ENCODE results near the gene CCL8.
"Not testable (repeated sequence)": the region's sequence is repeated elsewhere in the genome, so short reads cannot be mapped to it uniquely, and the experiment has no call there.

Gene CCL8

DNA sequence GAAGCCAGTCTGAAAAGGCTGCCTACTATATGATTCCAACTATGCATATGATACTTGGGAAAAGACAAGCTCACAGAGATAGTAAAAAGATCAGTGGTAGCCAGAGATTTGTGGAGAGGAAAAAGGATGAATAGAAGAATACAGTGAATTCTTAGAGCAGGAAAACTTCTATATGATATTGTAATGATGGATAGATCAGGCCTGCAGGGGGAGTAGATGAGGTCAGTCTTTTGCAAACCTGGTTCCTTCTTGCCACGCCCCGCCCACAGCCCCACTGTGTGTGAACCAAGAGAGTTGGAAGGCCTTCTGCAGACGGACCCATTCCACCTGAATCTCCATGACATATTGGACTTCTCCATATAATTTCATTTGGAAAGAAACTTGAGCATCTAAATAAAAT, 761 bp upstream of the CCL8 start:
- Histone ChIP-seq H4K20me1 (ENCODE audit: insufficient read depth, low read length, poor library complexity, severe bottlenecking) (no peaks in the 10 kb centered on the region), H3K36me3 (ENCODE audit: insufficient read depth, low read length) (no peaks in the 10 kb centered on the region), H3K4me2 (ENCODE audit: low read depth, low read length, poor library complexity, severe bottlenecking) (no peak overlapping the region), H3K9ac (ENCODE audit: low read depth, low read length, poor library complexity, severe bottlenecking) (no peak overlapping the region), H3F3A (ENCODE audit: low read depth) (no peaks in the 10 kb centered on the region), H3K9me3 (ENCODE audit: insufficient read depth, low read depth, low read length) (no peaks in the 10 kb centered on the region), H2AFZ (ENCODE audit: low read length) (no peak overlapping the region), H3K27me3 (ENCODE audit: insufficient read depth, low read length, poor library complexity, severe bottlenecking) (no peaks in the 10 kb centered on the region), H3K4me1 (ENCODE audit: insufficient read depth, low read length, poor library complexity, severe bottlenecking) (no peaks in the 10 kb centered on the region), H3K9me2 (replicated peaks; ENCODE audit: low read depth, low read length) (no peaks in the 10 kb centered on the region), H3K79me2 (ENCODE audit: insufficient read depth, low read length) (no peaks in the 10 kb centered on the region), H3K4me3 (ENCODE audit: low read length, poor library complexity, severe bottlenecking) (no peak overlapping the region)
- peak; percentile 45 for TF ChIP-seq CTCF (conservative IDR thresholded peaks at IDR 0.05; ENCODE audit: low read length)
- no peak for TF ChIP-seq EZH2phosphoT487 (IDR thresholded peaks at IDR 0.05; ENCODE audit: borderline replicate concordance)

GRCh38 chr17:34321964-34322363, 2.7 kb downstream of the CCL8 start:
- Histone ChIP-seq H3K9ac (ENCODE audit: low read depth, low read length, poor library complexity, severe bottlenecking) (no peak overlapping the region), H3K4me2 (ENCODE audit: low read depth, low read length, poor library complexity, severe bottlenecking) (no peak overlapping the region), H3K4me1 (ENCODE audit: insufficient read depth, low read length, poor library complexity, severe bottlenecking) (no peaks in the 10 kb centered on the region), H3K27me3 (ENCODE audit: insufficient read depth, low read length, poor library complexity, severe bottlenecking) (no peaks in the 10 kb centered on the region), H3K9me3 (ENCODE audit: insufficient read depth, low read depth, low read length) (no peaks in the 10 kb centered on the region), H3K9me2 (replicated peaks; ENCODE audit: low read depth, low read length) (no peaks in the 10 kb centered on the region), H3F3A (ENCODE audit: low read depth) (no peaks in the 10 kb centered on the region), H4K20me1 (ENCODE audit: insufficient read depth, low read length, poor library complexity, severe bottlenecking) (no peaks in the 10 kb centered on the region), H3K4me3 (ENCODE audit: low read length, poor library complexity, severe bottlenecking) (no peak overlapping the region), H2AFZ (ENCODE audit: low read length) (no peak overlapping the region), H3K36me3 (ENCODE audit: insufficient read depth, low read length) (no peaks in the 10 kb centered on the region), H3K79me2 (ENCODE audit: insufficient read depth, low read length) (no peaks in the 10 kb centered on the region)
- no peak for TF ChIP-seq EZH2phosphoT487 (IDR thresholded peaks at IDR 0.05; ENCODE audit: borderline replicate concordance)
- TF ChIP-seq CTCF (conservative IDR thresholded peaks at IDR 0.05; ENCODE audit: low read length) = no peak

- not testable (repeated sequence) for H3K4me2 ChIP-seq (ENCODE audit: low read depth, low read length, poor library complexity, severe bottlenecking); H3K36me3 ChIP-seq (ENCODE audit: insufficient read depth, low read length); H3K27me3 ChIP-seq (ENCODE audit: insufficient read depth, low read length, poor library complexity, severe bottlenecking); H2AFZ ChIP-seq (ENCODE audit: low read length); H3K4me3 ChIP-seq (ENCODE audit: low read length, poor library complexity, severe bottlenecking); H3K9me2 ChIP-seq (replicated peaks; ENCODE audit: low read depth, low read length); H3K4me1 ChIP-seq (ENCODE audit: insufficient read depth, low read length, poor library complexity, severe bottlenecking); H3K9me3 ChIP-seq (ENCODE audit: insufficient read depth, low read depth, low read length); H3F3A ChIP-seq (ENCODE audit: low read depth); H4K20me1 ChIP-seq (ENCODE audit: insufficient read depth, low read length, poor library complexity, severe bottlenecking); H3K9ac ChIP-seq (ENCODE audit: low read depth, low read length, poor library complexity, severe bottlenecking); H3K79me2 ChIP-seq (ENCODE audit: insufficient read depth, low read length)
Observed at GRCh38 chr17:34327580-34327979, 8.3 kb downstream of the CCL8 start.

GRCh38 chr17:34337701-34338100, 18.5 kb downstream of the CCL8 start:
- Histone ChIP-seq H3F3A (ENCODE audit: low read depth) (no peaks in the 10 kb centered on the region), H3K4me3 (ENCODE audit: low read length, poor library complexity, severe bottlenecking) (no peak overlapping the region), H3K4me2 (ENCODE audit: low read depth, low read length, poor library complexity, severe bottlenecking) (no peak overlapping the region), H2AFZ (ENCODE audit: low read length) (no peak overlapping the region), H4K20me1 (ENCODE audit: insufficient read depth, low read length, poor library complexity, severe bottlenecking) (no peaks in the 10 kb centered on the region), H3K79me2 (ENCODE audit: insufficient read depth, low read length) (no peaks in the 10 kb centered on the region), H3K4me1 (ENCODE audit: insufficient read depth, low read length, poor library complexity, severe bottlenecking) (no peaks in the 10 kb centered on the region), H3K9me3 (ENCODE audit: insufficient read depth, low read depth, low read length) (no peaks in the 10 kb centered on the region), H3K9ac (ENCODE audit: low read depth, low read length, poor library complexity, severe bottlenecking) (no peak overlapping the region), H3K27me3 (ENCODE audit: insufficient read depth, low read length, poor library complexity, severe bottlenecking) (no peaks in the 10 kb centered on the region), H3K9me2 (replicated peaks; ENCODE audit: low read depth, low read length) (no peaks in the 10 kb centered on the region), H3K36me3 (ENCODE audit: insufficient read depth, low read length) (no peaks in the 10 kb centered on the region)
- no peak for TF ChIP-seq CTCF (conservative IDR thresholded peaks at IDR 0.05; ENCODE audit: low read length)
- TF ChIP-seq EZH2phosphoT487 (IDR thresholded peaks at IDR 0.05; ENCODE audit: borderline replicate concordance) = no peak

Data from Loucy (cell line).